HG03097 (cell line): ENCODE results near the gene PTH1R.

Experiments
- ATAC-seq: cut with Tn5 transposase; IDR thresholded peaks from one replicate; pipeline ENCODE4 v1.9.1; 2021; ENCODE audit not compliant: unreplicated experiment, low FRiP score

PTH1R gene

DNA sequence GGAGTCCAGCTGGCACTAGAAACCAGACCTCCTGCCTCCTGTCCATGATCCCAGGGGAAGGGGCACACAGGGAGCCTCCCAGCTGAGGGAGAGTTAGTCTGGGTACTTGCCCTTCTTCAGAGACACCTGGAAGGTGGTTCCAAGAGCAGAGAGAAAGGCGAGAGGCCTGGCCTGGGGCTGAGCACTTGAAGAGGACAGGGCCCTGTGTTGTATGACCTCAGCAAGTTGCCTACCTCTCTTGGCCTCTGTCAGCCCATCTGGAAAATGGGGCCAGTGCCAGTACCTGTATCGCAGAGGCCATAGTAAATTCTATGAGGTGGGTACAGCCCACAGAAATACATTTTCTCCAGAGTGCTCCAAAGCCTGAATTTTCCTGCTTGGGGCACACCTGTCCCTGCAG, 19.5 kb downstream of the PTH1R start:
- ATAC-seq = no peak

- no peak for ATAC-seq
Measured at GRCh38 chr3:46897829-46898320, 20.4 kb downstream of the PTH1R start.

- no peak for ATAC-seq
Measured at GRCh38 chr3:46898321-46899150, 21.0 kb downstream of the PTH1R start.

GRCh38 chr3:46899151-46900006, 21.9 kb downstream of the PTH1R start:
- ATAC-seq = no peak

- no peak for ATAC-seq
Measured at GRCh38 chr3:46900007-46900292, 22.4 kb downstream of the PTH1R start.

DNA sequence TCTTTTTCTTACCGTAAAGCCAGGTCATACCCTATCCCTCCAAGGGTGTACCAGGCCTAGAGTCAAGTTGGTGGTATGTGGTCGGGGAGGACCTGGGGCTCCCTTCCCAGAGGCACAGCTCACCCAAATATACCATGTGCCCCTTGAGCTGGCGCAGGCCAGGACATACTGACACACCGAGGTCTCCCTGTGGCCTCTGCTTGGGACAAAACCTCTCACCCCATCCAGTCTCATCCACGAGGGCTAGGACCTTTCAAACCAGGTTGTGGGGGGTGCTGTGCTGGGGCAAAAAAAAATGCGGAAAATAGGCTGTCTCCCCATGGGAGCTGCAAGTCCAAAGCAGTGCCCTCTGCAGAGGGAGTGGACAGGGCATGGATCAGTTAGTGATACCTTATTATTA, 22.8 kb downstream of the PTH1R start:
- no peak for ATAC-seq

DNA sequence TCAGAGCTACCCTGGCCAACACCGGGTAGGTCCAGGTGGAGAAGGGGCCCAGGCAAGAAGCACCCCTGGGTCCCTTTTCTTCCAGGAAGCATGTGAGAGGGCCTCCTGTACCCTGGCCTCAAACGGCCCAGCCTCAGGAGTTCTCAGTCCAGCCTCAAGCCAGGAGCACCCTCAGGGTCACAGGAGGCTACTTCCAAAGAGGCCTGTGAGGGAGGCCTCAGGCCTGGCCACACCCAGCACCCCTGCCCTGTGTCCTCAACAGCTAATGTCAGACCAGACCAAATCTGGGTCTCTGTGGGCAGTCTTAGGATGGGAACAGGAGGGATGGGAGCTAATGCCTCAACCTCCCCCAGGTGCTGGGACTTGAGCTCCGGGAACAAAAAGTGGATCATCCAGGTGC, 23.5 kb downstream of the PTH1R start:
- no peak for ATAC-seq

- no peak for ATAC-seq
Measured at GRCh38 chr3:46901591-46902187, 24.2 kb downstream of the PTH1R start.

GRCh38 chr3:46902188-46902631, 24.7 kb downstream of the PTH1R start:
- ATAC-seq = no peak

- no peak for ATAC-seq
Measured at GRCh38 chr3:46903341-46904302, 26.1 kb downstream of the PTH1R start.

- no peak for ATAC-seq
Measured at GRCh38 chr3:46904303-46905212, 27.0 kb downstream of the PTH1R start.

GRCh38 chr3:46905213-46905560, 27.7 kb downstream of the PTH1R start:
- no peak for ATAC-seq

- no peak for ATAC-seq
Measured at GRCh38 chr3:46905661-46906451, 28.3 kb downstream of the PTH1R start.

DNA sequence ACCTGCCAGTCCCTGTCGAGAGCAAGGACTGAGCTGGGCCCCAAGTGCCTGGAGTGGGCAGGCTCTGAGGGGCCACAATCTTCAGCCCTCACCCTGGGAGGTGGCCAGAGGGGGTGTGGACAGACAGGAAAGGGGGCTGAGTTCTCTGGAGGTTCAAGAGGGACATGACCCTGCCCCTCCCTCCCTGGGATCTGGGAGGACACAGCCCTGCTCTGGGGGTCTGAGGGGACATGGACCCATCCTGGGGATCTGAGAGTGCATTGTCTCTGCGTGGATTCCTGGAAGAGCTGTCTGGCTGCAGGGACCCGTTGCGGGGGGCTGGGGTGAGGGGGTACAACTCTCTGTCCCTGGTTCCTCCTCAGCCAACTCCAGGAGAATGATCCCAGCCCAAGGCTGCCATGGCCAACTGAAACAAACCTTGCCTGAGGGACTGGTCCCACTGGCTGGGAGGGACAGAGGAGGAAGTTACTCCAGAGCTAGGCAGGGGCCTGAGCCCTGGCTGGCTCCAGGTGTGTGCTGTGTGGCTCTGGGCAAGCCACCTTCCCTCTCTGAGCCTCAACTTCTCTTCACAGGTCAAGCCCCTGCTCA, 29.0 kb downstream of the PTH1R start:
- ATAC-seq = no peak

DNA sequence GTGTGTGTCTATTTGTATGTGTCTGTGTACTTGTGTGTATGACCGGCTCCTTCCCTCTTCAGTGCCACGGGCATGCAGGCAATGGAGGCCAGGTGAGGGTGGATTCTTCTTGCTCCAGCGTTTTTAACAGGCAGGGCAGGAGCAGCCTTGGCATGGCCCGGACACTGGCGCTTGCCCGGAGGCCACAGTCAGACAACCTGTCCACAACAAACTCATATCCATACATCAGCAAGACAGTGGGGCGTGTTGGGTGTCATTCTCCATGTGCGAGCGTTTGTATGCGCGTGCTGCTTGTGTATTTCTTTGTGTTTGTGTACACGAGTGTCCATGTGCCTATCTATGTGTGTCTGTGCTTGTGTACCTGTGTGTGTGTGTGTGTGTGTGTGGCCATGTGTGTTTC, 29.8 kb downstream of the PTH1R start:
- ATAC-seq = no peak

DNA sequence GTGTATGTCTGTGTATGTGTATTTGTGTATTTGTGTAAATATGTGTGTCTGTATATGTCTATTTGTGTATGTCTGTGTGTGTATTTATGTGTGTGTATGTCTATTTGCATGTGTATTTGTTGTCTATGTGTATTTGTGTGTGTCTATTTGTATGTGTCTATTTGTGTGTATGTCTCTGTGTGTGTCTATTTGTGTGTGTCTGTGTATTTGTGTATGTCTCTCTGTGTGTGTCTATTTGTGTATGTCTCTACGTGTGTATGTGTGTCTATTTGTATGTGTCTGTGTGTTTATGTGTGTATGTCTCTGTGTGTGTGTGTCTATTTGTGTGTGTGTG, 30.4 kb downstream of the PTH1R start:
- ATAC-seq = no peak

DNA sequence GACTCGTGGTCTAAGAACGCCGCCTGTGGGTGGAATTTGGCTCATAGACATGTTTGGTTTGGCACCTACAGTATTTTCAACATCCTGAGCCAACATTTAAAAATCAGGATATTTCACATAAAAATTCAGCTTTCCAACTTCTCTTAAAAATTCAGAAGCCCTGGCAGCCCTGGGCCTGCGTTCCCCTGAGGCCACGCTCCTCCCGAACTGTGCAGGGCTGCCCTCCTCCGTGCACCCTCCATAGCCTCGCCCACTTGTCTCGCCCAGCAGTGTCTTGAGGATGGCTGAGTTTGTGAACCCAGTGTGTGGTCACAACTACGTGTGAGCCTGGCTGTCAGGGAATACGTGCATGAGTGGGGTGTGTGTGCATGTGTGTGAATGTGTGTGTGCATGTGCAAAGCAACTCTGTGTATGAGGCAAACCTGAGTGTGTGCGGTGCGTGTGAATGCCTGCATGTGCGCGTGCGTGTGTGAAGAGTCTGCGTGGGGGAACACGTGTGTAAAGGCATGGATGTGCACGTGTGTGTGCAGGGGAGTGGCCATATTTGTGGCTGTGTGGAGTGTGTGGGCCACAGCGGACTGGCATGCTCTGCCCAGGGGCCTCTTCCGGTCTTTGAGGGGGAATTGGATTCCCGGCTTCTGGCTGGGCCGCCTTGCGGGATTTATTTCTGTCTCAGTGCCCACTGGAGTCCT, 30.9 kb downstream of the PTH1R start:
- no peak for ATAC-seq
